MCF 10A (cell line): Measurements from ENCODE around the gene INSC. TPM values are rescaled to one million over a fixed set of nuclear protein-coding genes. Genes with fewer than 3 reads are reported as not detected.

Experiments
- BruUV-seq: library from RNA; stranded (reverse); fragments of 400-500 nt; replicated peaks from 2 replicates; lab custom pipeline; 2021; lab: Mats Ljungman, UMichigan
- CTCF ChIA-PET: fragments of 300-600 bp; sonication (Branson Sonifier 250); formaldehyde crosslinking; extraction: SDS; loops from one replicate; lab custom pipeline; 2021; ENCODE audit warnings: antibody characterized with exemption, inconsistent platforms; lab: Yijun Ruan, JAX
- POLR2A ChIA-PET: fragments of 300-600, 350-650 bp; sonication (Branson Sonifier 250); formaldehyde crosslinking; extraction: SDS; loops from one replicate; lab custom pipeline; 2020; ENCODE audit warnings: antibody characterized with exemption, inconsistent platforms; lab: Yijun Ruan, JAX
- DNase-seq: peaks from one replicate; pipeline ENCODE4 v3.0.0-alpha.2; 2018; ENCODE audit not compliant: unreplicated experiment
- H3K27ac Mint-ChIP-seq: one replicate; pipeline ENCODE4 v1.8.0; 2022; ENCODE audit warnings: mild to moderate bottlenecking, low read depth, mixed read lengths; ENCODE audit not compliant: unreplicated experiment
- H3K27me3 Mint-ChIP-seq: one replicate; pipeline ENCODE4 v1.8.0; 2022; ENCODE audit warnings: mixed read lengths; ENCODE audit not compliant: insufficient read depth, unreplicated experiment
- H3K36me3 Mint-ChIP-seq: one replicate; pipeline ENCODE4 v1.8.0; 2022; ENCODE audit warnings: mild to moderate bottlenecking, moderate library complexity, mixed read lengths; ENCODE audit not compliant: insufficient read depth, unreplicated experiment
- H3K4me1 Mint-ChIP-seq: one replicate; pipeline ENCODE4 v1.8.0; 2022; ENCODE audit warnings: mixed read lengths; ENCODE audit not compliant: insufficient read depth, unreplicated experiment
- H3K4me3 Mint-ChIP-seq: one replicate; pipeline ENCODE4 v1.8.0; 2022; ENCODE audit warnings: mild to moderate bottlenecking, moderate library complexity, mixed read lengths; ENCODE audit not compliant: unreplicated experiment
- H3K9me3 Mint-ChIP-seq: one replicate; pipeline ENCODE4 v1.8.0; 2022; ENCODE audit warnings: mixed read lengths; ENCODE audit not compliant: unreplicated experiment
- CTCF ChIP-seq: fragments of 200-600 bp; IDR thresholded peaks from one replicate; pipeline ENCODE4 v1.8.0; 2022; ENCODE audit warnings: antibody characterized with exemption, mild to moderate bottlenecking; ENCODE audit not compliant: unreplicated experiment
- intact Hi-C: fragments of 100-400 bp; cut with micrococcal nuclease; formaldehyde crosslinking; loops from 2 replicates; pipeline ENCODE4 v1.14.1; 2022
- total RNA-seq: library from RNA; stranded (reverse); gene quantifications from 2 replicates; pipeline ENCODE4 v1.2.3, GENCODE V29; 2022

INSC gene
- total RNA-seq, 1 experiment from 2014 or later: 5.8 TPM

- H3K4me1 Mint-ChIP-seq: no peaks in the 10 kb centered on the region
- no peaks in the 10 kb centered on the region for H3K9me3 Mint-ChIP-seq
- H3K27me3 Mint-ChIP-seq: no peaks in the 10 kb centered on the region
- TF ChIP-seq CTCF: no peak
- BruUV-seq: no TSS peak
- DNase-seq: no peak
- ChIA-PET CTCF (interaction anchor here (0.7 to 1.6 kb wide), 4 partner anchors 8 to 282 kb away, joined by 3 to 5 read pairs (median 4); no protein-coding TSS in a partner anchor), POLR2A (interaction anchor here (0.7 to 1.0 kb wide), 2 partner anchors 7 to 8 kb away, joined by 3 read pairs; no protein-coding TSS in a partner anchor)
- intact Hi-C loops: no loop called here
- no peaks in the 10 kb centered on the region for H3K36me3 Mint-ChIP-seq
- no peak overlapping the region for H3K27ac Mint-ChIP-seq
- H3K4me3 Mint-ChIP-seq: no peak overlapping the region
Observed at GRCh38 chr11:15189189-15189588, 74.5 kb downstream of the INSC start.

- DNase-seq: no peak
Observed at GRCh38 chr11:15189641-15190365, 75.1 kb downstream of the INSC start.

GRCh38 chr11:15190611-15191010 is 75.9 kb downstream of the INSC start:
- Mint-ChIP-seq H3K27ac (no peak overlapping the region), H3K36me3 (no peaks in the 10 kb centered on the region), H3K4me3 (no peak overlapping the region), H3K27me3 (no peaks in the 10 kb centered on the region), H3K4me1 (no peaks in the 10 kb centered on the region), H3K9me3 (no peaks in the 10 kb centered on the region)
- ChIA-PET CTCF (interaction anchor here (0.7 to 1.8 kb wide), 8 partner anchors 16 to 283 kb away, joined by 3 to 5 read pairs (median 4); no protein-coding TSS in a partner anchor), POLR2A (no interaction called here)
- no peak for DNase-seq
- BruUV-seq: no TSS peak
- TF ChIP-seq CTCF: no peak
- intact Hi-C loops: no loop called here

More at GRCh38 chr11:15189641-15190365, 75.1 kb downstream of the INSC start:
- Mint-ChIP-seq H3K27me3 (no peaks in the 10 kb centered on the region), H3K4me3 (no peak overlapping the region), H3K4me1 (no peaks in the 10 kb centered on the region), H3K36me3 (no peaks in the 10 kb centered on the region), H3K9me3 (no peaks in the 10 kb centered on the region), H3K27ac (no peak overlapping the region)
- BruUV-seq: no TSS peak
- intact Hi-C loops: no loop called here
- POLR2A ChIA-PET: interaction anchor here (1.0 kb wide), 1 partner anchor 8 kb away, joined by 3 read pairs; no protein-coding TSS in a partner anchor
- TF ChIP-seq CTCF: no peak
- CTCF ChIA-PET: interaction anchor here (0.6 to 1.8 kb wide), 11 partner anchors 9 to 282 kb away, joined by 3 to 5 read pairs (median 3); no protein-coding TSS in a partner anchor

GRCh38 chr11:15192005-15192556 is 77.4 kb downstream of the INSC start:
- BruUV-seq: no TSS peak
- H3K27me3 Mint-ChIP-seq: no peaks in the 10 kb centered on the region
- H3K4me1 Mint-ChIP-seq: peaks cover 5% of the 10 kb centered on the region
- no peaks in the 10 kb centered on the region for H3K9me3 Mint-ChIP-seq
- intact Hi-C loops: no loop called here
- H3K27ac Mint-ChIP-seq: no peak overlapping the region
- no peaks in the 10 kb centered on the region for H3K36me3 Mint-ChIP-seq
- no peak overlapping the region for H3K4me3 Mint-ChIP-seq
- TF ChIP-seq CTCF: no peak
- DNase-seq: no peak
- CTCF ChIA-PET: interaction anchor here (0.7 to 1.2 kb wide), 3 partner anchors 16 to 84 kb away, joined by 3 to 4 read pairs (median 3); no protein-coding TSS in a partner anchor
- POLR2A ChIA-PET: no interaction called here
